ENCODE measurements around the gene SLC39A10. TPM values are rescaled to one million over a fixed set of nuclear protein-coding genes. Genes with fewer than 3 reads are reported as not detected.

Gene SLC39A10
- total RNA-seq, 1 donor, result 57.8 TPM

DNA sequence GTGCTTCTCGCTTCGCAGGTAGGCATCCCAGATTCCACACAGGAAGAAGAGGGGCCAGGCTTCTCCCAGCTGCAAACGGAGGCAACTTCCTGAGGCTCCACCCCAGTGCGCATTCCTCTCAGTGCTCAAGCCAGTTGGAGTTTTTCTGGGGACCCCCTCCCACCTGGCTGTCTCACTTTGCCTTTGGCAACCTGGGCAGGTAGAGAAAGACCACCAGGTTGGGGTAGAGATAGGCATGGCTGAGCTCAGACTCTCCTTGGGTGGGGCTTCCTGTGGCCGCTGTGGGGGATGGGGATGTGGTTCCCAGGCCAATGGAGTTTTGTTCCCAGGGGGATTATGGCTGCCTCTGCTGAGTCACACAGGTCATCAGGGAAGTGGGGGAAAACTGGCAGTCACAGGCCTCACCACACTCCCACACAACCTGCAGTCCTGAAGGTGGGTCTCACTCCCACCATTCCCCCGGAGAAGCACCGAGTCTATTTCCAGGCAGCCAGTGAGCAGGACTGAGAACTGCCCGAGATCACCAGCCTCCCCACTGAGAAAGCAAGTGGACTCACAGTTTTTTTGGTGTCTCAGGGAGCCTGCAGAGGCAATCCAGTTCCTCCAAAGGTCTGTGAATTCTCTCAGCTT, 38.1 kb downstream of the SLC39A10 start:
- DNase-seq (ENCODE audit: low read depth), result no peak
- H3K4me3 ChIP-seq (ENCODE audit: low read depth, low read length), result no peak overlapping the region
- TF ChIP-seq, protein P1, sequence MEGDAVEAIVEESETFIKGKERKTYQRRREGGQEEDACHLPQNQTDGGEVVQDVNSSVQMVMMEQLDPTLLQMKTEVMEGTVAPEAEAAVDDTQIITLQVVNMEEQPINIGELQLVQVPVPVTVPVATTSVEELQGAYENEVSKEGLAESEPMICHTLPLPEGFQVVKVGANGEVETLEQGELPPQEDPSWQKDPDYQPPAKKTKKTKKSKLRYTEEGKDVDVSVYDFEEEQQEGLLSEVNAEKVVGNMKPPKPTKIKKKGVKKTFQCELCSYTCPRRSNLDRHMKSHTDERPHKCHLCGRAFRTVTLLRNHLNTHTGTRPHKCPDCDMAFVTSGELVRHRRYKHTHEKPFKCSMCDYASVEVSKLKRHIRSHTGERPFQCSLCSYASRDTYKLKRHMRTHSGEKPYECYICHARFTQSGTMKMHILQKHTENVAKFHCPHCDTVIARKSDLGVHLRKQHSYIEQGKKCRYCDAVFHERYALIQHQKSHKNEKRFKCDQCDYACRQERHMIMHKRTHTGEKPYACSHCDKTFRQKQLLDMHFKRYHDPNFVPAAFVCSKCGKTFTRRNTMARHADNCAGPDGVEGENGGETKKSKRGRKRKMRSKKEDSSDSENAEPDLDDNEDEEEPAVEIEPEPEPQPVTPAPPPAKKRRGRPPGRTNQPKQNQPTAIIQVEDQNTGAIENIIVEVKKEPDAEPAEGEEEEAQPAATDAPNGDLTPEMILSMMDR (IDR thresholded peaks at IDR 0.05; ENCODE audit: insufficient read depth, low read length), result no peak

DNA sequence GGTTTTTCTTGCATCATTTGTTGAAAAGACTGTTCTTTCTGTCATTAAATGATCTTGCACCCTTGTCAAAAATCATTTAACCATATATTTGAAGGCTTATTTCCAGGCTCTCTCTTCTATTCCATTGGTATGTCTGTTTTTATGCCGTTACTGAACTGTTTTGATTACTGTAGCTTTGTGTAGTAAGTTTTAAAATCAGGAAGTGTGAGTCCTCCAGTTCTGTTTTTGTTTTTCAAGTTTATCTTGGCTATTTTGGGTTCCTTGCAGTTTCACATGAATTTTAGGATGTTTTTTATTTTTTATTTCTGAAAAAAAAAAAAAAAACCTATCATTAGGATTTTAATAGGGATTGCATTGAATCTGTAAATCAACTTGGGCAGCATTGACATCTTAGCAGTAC, 39.0 kb downstream of the SLC39A10 start:
- H3K4me3 ChIP-seq (ENCODE audit: low read depth, low read length), result no peak overlapping the region
- TF ChIP-seq, protein P1 (IDR thresholded peaks at IDR 0.05; ENCODE audit: insufficient read depth, low read length), result no peak
- DNase-seq (ENCODE audit: low read depth), result no peak

DNA sequence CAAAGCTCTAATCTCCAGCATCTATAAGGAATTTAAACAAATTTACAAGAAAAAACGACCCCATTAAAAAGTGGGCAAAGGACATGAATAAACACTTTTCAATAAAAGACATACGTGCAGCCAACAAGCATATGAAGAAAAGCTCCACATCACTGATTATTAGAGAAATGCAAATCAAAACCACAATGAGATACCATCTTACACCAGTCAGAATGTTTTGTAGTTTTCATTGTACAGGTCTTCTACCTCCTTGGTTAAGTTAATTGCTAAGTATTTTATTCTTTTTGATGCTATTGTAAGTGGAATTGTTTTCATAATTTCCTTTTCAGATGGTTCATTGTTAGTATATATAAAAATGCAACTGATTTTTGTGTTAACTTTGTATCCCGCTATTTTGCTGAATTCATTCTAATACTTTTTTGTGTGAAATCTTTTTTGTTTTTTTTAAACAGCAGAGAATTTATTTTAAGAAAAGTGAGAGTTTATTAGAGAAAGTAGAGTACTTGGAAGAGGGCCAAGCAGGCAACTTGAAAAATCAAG, 40.7 kb downstream of the SLC39A10 start:
- no peak for DNase-seq (ENCODE audit: low read depth)
- no peak overlapping the region for H3K4me3 ChIP-seq (ENCODE audit: low read depth, low read length)
- TF ChIP-seq, protein P1 (IDR thresholded peaks at IDR 0.05; ENCODE audit: insufficient read depth, low read length), result no peak

DNA sequence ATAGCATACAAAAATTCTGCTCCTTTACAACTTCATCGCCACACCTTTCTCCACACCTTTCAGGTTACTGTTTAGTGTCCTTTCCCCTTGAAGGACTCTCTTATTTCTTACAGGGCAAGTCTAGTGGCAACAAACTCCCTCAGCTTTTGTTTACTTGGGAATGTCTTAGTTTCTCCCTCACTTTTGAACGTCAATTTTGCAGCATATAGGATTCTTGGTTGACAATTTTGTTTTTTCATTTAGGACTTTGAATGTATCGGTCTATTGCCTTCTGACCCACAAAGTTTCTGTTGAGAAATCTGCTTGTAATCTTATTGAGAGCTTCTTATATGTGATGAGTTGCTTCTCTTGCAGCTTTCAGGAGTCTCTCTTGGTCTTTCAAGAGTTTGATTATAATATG, 43.5 kb downstream of the SLC39A10 start:
- TF ChIP-seq, protein P1 (IDR thresholded peaks at IDR 0.05; ENCODE audit: insufficient read depth, low read length), result no peak
- DNase-seq (ENCODE audit: low read depth), result no peak
- no peak overlapping the region for H3K4me3 ChIP-seq (ENCODE audit: low read depth, low read length)

DNA sequence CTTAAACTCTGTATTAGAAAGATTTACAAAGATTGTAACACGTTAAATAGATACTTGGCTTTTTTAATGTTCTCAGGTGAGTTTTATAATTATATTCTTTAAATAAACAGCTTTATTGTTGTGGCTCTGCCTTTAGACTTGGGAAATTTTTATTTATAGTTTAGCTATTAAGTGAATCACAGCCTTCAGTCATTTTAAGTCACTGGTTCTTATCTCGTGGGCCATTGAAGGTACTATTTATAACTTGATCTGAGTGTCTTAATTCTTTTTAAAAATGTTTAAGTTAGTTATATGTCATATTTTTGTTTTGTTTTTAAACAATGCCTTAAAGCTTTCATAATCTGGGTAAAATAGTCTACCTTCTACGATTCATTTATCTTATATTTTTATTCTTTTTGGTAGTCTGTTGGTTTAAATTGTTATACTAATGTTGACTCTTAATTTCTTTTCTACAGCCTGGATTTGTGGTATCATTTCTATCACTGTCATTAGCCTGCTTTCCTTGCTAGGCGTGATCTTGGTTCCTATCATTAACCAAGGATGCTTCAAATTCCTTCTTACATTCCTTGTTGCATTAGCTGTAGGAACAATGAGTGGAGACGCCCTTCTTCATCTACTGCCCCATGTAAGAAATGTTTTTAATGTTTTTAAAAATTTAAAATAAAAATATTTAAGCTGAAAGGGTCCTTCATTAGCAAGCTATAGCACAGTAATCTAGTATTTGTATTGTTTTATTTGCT, 49.3 kb downstream of the SLC39A10 start:
- no peak overlapping the region for H3K4me3 ChIP-seq (ENCODE audit: low read depth, low read length)
- DNase-seq (ENCODE audit: low read depth), result peak; percentile 69
- TF ChIP-seq, protein P1 (IDR thresholded peaks at IDR 0.05; ENCODE audit: insufficient read depth, low read length), result no peak

DNA sequence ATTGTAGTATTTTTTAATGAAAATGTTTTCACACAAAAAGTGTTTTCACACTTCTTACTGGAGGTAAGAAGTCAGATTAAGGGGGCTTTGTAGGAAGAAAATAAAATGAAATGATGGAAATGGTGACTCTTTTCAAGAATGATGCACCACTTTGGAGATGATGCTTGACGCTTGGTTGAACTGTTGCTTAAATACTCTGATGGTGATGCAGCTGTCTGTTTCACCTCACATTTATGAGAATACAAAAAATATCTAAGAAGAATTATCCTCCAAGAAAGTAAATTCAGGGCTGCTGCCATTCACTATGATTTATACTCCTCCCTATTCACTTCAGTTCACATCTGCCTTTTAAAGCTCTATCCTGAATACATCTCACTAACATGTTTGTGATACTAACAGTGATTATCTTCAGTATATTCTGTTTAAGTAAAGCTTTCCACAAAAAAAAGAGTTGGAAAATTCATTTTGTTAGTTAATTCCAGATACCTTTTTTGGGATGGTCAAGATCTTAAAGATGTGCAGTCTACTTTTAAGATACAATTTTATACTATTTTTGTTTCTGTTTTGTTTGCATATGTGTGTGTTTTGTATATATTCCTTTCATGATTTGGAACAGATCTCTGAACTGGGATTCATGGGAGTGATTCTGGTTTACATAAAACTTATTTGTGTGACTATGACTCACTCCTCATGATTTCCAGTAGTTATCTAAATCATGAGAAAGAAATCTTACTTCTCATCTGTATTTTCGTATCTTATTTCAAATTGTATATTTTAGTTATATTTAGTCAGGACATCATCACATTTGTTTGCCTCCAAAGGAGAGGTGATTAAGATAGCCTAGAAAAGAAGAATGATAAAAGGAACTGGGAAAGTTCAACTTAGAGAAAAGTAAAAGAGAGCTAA, 53.1 kb downstream of the SLC39A10 start:
- TF ChIP-seq, protein P1 (IDR thresholded peaks at IDR 0.05; ENCODE audit: insufficient read depth, low read length), result no peak

More for the DNA sequence above, 53.1 kb downstream of the SLC39A10 start:
- DNase-seq (ENCODE audit: low read depth), result peak; percentile 69
- H3K4me3 ChIP-seq (ENCODE audit: low read depth, low read length), result no peak overlapping the region
